CD4-positive, alpha-beta T cell treated with Interleukin-15 for 1 hour (primary cell): ENCODE data around the gene FAM240B.

Experiments
- DNase-seq: peaks from one replicate; pipeline ENCODE4 v3.0.0-alpha.2; 2020

FAM240B gene

GRCh38 chr9:38697776-38698300 lies 22.1 kb downstream of the FAM240B start:
- no peak for DNase-seq

GRCh38 chr9:38696999-38697398 lies 22.9 kb downstream of the FAM240B start:
- DNase-seq = no peak

- DNase-seq = no peak
Observed at GRCh38 chr9:38694676-38695075, 25.3 kb downstream of the FAM240B start.

- no peak for DNase-seq
Observed at GRCh38 chr9:38692707-38693106, 27.2 kb downstream of the FAM240B start.

GRCh38 chr9:38690574-38690973 lies 29.4 kb downstream of the FAM240B start:
- no peak for DNase-seq

GRCh38 chr9:38689678-38690077 lies 30.3 kb downstream of the FAM240B start:
- no peak for DNase-seq

- no peak for DNase-seq
Observed at GRCh38 chr9:38687992-38688391, 31.9 kb downstream of the FAM240B start.

- no peak for DNase-seq
Observed at GRCh38 chr9:38687389-38687842, 32.5 kb downstream of the FAM240B start.

- DNase-seq = no peak
Observed at GRCh38 chr9:38686933-38687332, 33.0 kb downstream of the FAM240B start.

- no peak for DNase-seq
Observed at GRCh38 chr9:38685535-38685934, 34.4 kb downstream of the FAM240B start.

- no peak for DNase-seq
Observed at GRCh38 chr9:38683336-38683735, 36.6 kb downstream of the FAM240B start.

- DNase-seq = no peak
Observed at GRCh38 chr9:38682713-38683112, 37.2 kb downstream of the FAM240B start.

- DNase-seq = no peak
Observed at GRCh38 chr9:38681747-38682227, 38.1 kb downstream of the FAM240B start.

- no peak for DNase-seq
Observed at GRCh38 chr9:38680837-38681445, 39.0 kb downstream of the FAM240B start.

GRCh38 chr9:38677660-38678303 lies 42.2 kb downstream of the FAM240B start:
- no peak for DNase-seq

GRCh38 chr9:38675831-38676230 lies 44.1 kb downstream of the FAM240B start:
- no peak for DNase-seq

- no peak for DNase-seq
Observed at GRCh38 chr9:38675211-38675610, 44.7 kb downstream of the FAM240B start.

GRCh38 chr9:38673399-38674193 lies 46.3 kb downstream of the FAM240B start:
- DNase-seq = no peak

- no peak for DNase-seq
Observed at GRCh38 chr9:38671748-38672147, 48.2 kb downstream of the FAM240B start.

- DNase-seq = no peak
Observed at GRCh38 chr9:38671372-38671731, 48.6 kb downstream of the FAM240B start.

- DNase-seq = no peak
Observed at GRCh38 chr9:38670542-38671371, 49.2 kb downstream of the FAM240B start.

GRCh38 chr9:38668791-38669466 lies 51.0 kb downstream of the FAM240B start:
- DNase-seq = no peak
